ENCODE measurements around the gene MAPKBP1.

MAPKBP1 gene

DNA sequence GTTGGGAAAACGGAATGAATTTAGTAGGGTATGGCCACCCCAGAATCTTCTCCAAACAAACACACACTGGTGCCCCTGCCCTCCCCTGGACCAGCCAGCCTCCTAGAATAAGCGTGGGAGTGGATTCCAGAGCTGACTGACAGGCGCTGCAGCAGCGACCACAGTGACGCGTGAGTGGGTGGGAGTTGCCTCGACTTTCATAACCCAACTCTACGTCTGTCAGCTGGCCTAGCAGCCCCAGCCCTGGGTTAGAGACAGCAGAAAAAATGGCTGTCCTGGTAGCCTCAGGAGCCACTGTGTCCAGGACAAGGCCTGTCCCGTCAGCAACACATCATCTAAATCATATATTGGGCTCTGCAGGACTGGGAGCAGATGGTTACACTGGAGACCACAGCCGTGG, 74.3 kb downstream of the MAPKBP1 start:
- DNase-seq (ENCODE audit: low read depth in 2 of 2): peak in 1 of 2 donors; percentile 35

DNA sequence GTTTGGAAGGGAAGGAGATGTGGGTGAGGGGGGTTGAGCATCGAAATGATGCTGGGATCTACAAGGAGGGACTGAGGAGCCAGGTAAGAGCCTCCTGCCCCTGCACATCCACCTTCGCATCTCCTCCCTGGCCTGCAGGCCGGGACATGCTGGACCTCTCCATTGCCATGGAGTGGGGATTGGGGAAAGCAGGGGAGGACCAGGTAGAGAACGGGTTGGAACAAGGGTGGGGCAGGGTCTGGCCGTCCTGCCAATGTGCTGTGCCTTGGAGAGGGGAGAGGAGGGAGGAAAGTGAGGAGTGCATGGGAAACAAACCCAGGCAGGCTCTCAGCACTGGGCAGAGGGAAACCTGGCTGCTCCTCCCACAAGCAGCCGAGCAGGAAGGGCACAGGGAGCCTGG, 74.9 kb downstream of the MAPKBP1 start:
- DNase-seq (ENCODE audit: low read depth in 2 of 2): no peak

GRCh38 chr15:41849861-41850260, 75.6 kb downstream of the MAPKBP1 start:
- no peak for DNase-seq (ENCODE audit: low read depth in 2 of 2)

GRCh38 chr15:41850482-41851166, 76.3 kb downstream of the MAPKBP1 start:
- no peak for DNase-seq (ENCODE audit: low read depth in 2 of 2)

DNA sequence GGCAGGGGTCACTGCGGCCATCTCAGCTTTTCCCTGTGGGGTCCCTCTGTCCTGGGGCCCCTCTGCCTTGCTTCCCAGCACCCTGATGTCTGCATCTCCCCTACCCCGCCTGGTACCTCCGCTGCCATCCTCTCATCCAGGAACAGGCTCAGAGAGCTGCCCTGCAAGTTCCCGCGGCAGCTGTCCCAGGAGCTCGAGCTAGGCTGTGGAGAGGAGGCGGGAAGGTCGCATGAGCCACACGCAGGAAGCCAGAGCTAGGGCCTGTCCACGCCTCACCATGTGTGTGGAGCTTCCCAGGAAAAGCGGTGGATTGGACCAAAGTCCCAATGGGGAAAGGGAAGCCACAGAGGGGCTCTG, 76.9 kb downstream of the MAPKBP1 start:
- DNase-seq (ENCODE audit: low read depth in 2 of 2): no peak

DNA sequence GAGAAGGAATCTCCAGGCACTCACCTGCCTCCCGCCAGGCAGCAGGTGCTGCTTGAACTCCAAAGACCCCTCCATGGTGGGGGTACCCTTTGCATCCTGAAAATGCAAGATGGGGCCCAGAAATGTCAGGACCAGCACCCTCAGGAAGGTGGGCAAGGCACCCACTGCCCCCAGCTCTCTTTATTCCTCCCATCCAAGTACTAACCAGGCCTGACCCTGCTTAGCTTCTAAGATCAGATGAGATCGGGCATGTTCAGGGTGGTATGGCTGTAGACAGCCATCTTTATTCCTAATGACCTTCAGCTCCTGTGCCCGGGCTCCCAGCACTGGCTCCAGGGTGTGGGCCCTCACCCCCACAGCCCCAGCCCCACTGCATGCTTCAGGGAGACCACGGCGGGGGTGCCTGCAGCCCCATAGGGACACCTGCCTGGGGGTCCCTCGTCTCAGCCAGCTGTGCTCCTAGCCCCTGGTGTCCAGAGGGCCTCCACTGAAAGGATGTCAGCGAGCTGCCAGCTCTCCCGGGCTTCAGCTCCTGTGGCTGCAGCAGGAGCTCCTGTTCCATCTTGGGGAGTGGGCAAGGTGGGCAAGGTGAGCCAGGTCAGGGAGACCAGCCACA, 77.6 kb downstream of the MAPKBP1 start:
- DNase-seq (ENCODE audit: low read depth in 2 of 2): no peak

- no peak for DNase-seq (ENCODE audit: low read depth in 2 of 2)
Measured at GRCh38 chr15:41852736-41853590, 78.7 kb downstream of the MAPKBP1 start.

GRCh38 chr15:41853831-41854230, 79.5 kb downstream of the MAPKBP1 start:
- no peak for DNase-seq (ENCODE audit: low read depth in 2 of 2)

GRCh38 chr15:41854443-41854842, 80.2 kb downstream of the MAPKBP1 start:
- DNase-seq (ENCODE audit: low read depth in 2 of 2): no peak

- DNase-seq (ENCODE audit: low read depth in 2 of 2): no peak
Measured at GRCh38 chr15:41855261-41855961, 81.1 kb downstream of the MAPKBP1 start.

DNA sequence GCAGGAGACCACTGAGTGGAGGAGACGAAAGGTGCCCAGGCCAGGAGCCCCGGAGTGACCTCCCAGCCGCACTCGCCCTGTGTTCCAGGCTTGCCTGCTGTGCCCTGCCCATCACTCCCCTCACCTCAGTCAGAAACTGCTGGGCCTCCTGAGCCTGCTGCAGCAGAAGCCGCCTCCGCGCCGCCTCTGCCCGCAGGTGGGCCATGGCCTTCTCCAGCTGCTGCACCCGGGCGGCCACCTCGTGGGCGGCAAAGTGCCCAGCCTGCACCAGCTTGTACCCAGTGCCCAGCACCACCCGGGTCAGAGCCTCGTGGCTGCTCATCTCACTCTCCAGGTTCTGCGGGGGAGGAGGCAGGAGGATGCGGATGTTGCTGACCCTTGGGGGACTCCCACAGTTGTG, 82.0 kb downstream of the MAPKBP1 start:
- no peak for DNase-seq (ENCODE audit: low read depth in 2 of 2)

DNA sequence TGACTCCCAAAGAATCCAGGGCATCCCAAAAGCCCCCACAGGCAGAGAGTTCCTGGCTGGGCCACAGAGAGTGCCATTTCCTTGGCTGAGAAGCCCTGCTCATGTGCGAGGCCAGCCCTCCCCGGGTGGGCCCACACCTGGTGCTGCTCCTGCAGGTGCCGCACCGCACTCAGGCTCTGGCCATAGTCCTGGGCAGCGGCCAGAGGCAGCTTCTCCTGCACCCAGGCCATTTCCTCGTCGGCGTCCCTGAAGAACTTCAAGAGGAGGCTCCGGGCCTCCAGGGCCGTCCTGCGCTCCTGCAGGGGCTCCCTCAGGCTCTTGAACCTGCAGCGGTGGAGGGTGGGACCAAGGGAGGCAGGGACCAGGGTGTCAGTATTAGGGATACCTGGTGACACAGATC, 82.4 kb downstream of the MAPKBP1 start:
- no peak for DNase-seq (ENCODE audit: low read depth in 2 of 2)

GRCh38 chr15:41857316-41857715, 83.0 kb downstream of the MAPKBP1 start:
- DNase-seq (ENCODE audit: low read depth in 2 of 2): no peak

GRCh38 chr15:41858756-41859155, 84.5 kb downstream of the MAPKBP1 start:
- DNase-seq (ENCODE audit: low read depth in 2 of 2): no peak

- DNase-seq (ENCODE audit: low read depth in 2 of 2): no peak
Measured at GRCh38 chr15:41860049-41860828, 86.0 kb downstream of the MAPKBP1 start.

DNA sequence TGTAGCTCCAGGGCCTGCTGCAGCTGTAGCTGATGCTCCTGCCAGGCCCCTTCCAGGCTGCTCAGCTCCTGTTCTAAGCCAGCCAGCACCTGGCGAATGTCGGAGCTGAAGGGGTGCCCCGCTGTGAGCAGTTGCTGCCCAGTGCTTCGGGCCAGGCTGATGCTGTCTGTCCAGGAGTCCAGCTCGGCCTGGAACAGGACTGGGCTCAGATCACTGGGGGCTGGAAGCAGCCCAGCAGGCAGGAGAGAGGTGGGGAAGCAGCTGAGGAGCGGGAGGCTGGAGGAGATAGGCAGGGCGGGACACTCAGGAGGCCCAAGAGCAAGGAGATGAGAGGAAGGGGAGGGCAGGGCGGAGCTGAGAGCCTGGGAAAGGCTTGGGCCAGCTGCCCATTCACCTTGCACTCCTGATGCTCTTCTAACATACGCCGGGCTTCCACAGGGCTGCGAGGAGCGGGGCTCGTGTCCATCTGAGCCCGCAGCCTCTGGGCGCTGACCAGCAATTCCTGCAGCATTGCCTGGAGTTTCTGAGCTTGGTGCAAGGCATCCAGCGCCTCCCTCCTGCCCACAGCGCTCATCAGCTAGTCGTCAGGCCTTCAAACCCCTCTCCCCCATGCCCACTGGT, 87.6 kb downstream of the MAPKBP1 start:
- no peak for DNase-seq (ENCODE audit: low read depth in 2 of 2)

DNA sequence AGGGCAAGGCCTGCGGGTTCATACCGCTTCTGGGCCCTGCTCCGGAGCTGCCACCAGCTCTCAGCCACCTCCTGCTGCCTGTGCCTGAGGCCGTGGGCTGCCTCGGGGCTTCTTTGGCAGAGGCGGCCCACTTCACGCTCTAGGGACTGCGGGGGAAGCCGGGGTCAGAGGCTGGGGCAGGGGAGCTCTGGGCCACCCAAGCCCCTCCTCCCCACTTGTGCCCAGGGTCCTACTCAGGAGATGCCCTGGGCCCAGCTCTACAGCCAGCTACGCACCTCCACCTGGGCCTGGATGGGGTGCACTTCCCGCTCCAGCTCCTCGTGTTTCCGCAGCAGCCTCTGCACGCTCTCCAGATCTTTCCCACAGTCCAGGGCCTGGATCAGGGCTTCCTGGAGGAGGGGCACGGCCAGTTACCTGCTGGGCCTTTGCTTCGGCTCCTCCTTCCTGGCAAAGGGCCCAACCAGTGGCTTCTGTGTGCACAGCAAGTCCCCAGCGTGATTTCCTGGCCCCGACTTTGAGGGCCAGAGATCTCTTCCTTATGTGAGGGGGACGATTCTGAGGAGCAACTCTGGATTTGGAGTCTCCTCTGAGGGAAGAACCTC, 88.3 kb downstream of the MAPKBP1 start:
- no peak for DNase-seq (ENCODE audit: low read depth in 2 of 2)

GRCh38 chr15:41865490-41866055, 91.3 kb downstream of the MAPKBP1 start:
- no peak for DNase-seq (ENCODE audit: low read depth in 2 of 2)

DNA sequence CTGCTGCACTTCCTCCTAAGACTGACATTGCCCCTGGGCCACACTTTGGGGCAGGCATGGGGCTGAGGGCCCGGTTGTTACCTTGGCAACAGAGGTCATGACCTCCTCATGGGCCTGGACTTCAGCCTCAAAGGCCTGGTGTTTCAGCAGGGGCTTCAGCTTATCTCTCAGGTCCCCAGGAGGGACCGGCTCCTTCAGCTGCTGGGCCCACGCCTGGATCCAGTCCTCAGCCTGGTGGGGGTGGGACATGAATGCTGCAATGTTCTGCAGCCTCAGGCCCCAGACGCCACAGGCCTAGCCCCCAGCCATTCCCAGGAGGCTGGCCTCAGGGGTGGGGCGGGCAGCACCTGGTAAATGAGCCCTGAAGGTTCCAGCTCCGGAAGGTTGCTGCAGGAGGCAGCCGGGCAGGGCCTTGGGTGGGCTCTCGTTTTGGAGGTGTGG, 92.0 kb downstream of the MAPKBP1 start:
- DNase-seq (ENCODE audit: low read depth in 2 of 2): no peak
